HEK293 (cell line): Measurements from ENCODE around the gene PITPNM3.

Source experiments
- CTCF ChIP-seq: fragments of 450-650 bp; formaldehyde crosslinking; IDR thresholded peaks from 2 replicates; pipeline ENCODE4 v1.5.1; 2016; ENCODE audit warnings: missing biosample characterization, missing genetic modification characterization
- SETDB1 ChIP-seq: IDR thresholded peaks from one replicate; pipeline ENCODE4 v1.6.1; 2017; ENCODE audit warnings: mild to moderate bottlenecking, low read length, moderate library complexity, mixed read lengths; ENCODE audit not compliant: insufficient read length
- ZNF138 ChIP-seq: fragments of 450-650 bp; formaldehyde crosslinking; IDR thresholded peaks from 2 replicates; pipeline ENCODE4 v1.5.1; 2016; ENCODE audit warnings: missing biosample characterization, missing genetic modification characterization, borderline replicate concordance
- ZNF239 ChIP-seq: fragments of 450-650 bp; formaldehyde crosslinking; IDR thresholded peaks from 2 replicates; pipeline ENCODE4 v1.5.1; 2016; ENCODE audit warnings: missing biosample characterization, missing genetic modification characterization

GRCh38 chr17:6503641-6504195 lies 52.6 kb downstream of the PITPNM3 start:
- TF ChIP-seq SETDB1 (no peak), CTCF (tag by site-specific recombination) (no peak), ZNF239 (tag by site-specific recombination) (no peak), ZNF138 (tag by site-specific recombination) (no peak)
